GM10248 (cell line): Measurements from ENCODE around the gene PARP1.
A peak's percentile ranks its signal among the peaks of the same experiment; 100 is the strongest.

Experiments used
- CTCF ChIA-PET: fragments of 300-600 bp; sonication (Branson Sonifier 250); formaldehyde crosslinking; extraction: SDS; loops from one replicate; lab custom pipeline; 2021; ENCODE audit warnings: antibody characterized with exemption; lab: Yijun Ruan, JAX
- POLR2A ChIA-PET: fragments of 350-650 bp; sonication (Branson Sonifier 250); formaldehyde crosslinking; extraction: SDS; loops from one replicate; lab custom pipeline; 2020; ENCODE audit warnings: antibody characterized with exemption; lab: Yijun Ruan, JAX
- DNase-seq: peaks from one replicate; pipeline ENCODE4 v3.0.0; 2012; ENCODE audit errors: extremely low spot score
- CTCF ChIP-seq: IDR thresholded peaks from 2 replicates; pipeline ENCODE4 v1.5.1; 2012; ENCODE audit warnings: mild to moderate bottlenecking, low read depth; ENCODE audit errors: extremely low read depth, missing control alignments, control extremely low read depth

PARP1 gene

DNA sequence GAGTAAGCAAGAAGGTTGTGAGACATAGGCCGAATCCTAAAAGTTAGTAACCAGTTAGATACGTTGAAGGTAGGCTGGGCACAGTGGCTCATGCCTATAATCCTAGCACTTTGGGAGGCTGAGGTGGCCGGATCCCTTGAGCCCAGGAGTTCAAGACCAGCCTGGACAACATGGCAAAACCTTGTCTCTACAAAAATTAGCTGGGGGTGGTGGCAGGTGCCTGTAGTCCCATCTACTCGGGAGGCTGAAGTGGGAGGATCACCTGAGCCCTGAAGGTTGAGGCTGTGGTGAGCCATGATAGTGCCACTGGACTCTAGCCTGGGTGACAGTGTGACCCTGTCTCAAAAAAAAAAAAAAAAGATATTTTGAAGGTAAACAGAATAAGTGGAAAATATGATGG, 1.5 kb upstream of the PARP1 start:
- TF ChIP-seq CTCF, result no peak
- POLR2A ChIA-PET, result no interaction called here
- DNase-seq, result no peak
- CTCF ChIA-PET, result interaction anchor here (1.5 to 8.1 kb wide), 5 partner anchors 12 to 285 kb away, joined by 7 to 74 read pairs (median 33); no protein-coding TSS in a partner anchor

DNA sequence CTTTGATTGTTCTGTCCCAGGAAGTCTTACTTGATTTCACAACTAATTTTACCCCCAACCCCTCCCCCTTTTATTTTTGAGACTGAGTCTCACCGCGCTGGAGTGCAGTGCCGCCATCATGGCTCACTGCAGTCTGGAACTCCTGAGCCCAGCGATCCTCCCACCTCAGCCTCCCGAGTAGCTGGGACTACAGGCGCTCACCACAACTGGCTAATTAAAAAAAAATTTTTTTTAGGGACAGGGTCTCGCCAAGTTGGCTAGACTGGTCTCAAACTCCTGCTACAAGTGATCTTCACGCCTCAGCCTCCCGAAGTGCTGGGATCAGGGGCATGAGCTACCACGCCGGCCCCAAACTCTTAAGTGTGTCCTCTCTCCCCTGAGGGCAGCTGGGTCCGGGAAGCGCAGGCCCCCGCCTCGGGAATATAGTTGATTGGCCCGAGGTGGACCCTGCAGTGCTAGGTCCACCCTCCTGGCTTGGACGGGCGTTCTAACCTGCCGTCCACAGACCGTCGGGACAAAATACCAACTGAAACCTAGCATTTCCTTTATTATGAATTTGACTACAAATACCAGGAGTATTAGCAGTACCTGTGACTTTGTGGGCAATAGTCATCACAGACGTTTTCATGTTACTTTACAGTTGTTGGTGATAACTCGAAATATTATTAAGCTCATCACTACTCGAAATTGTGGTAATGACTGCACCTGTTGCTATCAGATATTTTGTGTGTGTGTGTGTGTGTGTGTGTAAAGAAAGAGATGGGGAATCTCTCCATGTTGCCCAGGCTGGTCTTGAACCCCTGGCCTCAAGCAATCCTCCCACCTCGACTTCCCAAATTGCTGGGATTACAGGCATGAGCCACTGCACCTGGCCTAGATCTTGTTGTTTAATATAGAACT, 642 bp upstream of the PARP1 start:
- POLR2A ChIA-PET, result interaction anchor here (0.6 kb wide), 1 partner anchor 440 kb away, joined by 3 read pairs; no protein-coding TSS in a partner anchor
- no peak for DNase-seq
- CTCF ChIA-PET, result interaction anchor here (0.6 to 8.1 kb wide), 40 partner anchors 8 to 470 kb away, joined by 3 to 74 read pairs (median 5); partner anchors contain the start of gene LIN9
- no peak for TF ChIP-seq CTCF

DNA sequence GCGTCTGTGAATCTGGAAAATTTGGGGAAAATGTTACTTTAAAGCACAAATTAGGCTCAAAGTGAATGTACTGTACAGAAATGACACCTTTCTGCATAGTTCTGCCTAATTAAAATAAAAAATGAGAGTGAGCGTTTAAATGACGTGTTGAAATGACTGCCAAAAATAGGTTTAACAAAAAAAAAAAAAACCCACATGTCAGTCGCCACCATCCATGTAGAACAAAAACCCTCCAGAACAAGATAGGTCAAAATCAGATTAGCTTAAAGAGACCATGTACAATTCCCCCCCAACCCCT, 745 bp downstream of the PARP1 start:
- ChIA-PET POLR2A (no interaction called here), CTCF (interaction anchor here (0.9 to 8.1 kb wide), 27 partner anchors 7 to 468 kb away, joined by 3 to 74 read pairs (median 6); no protein-coding TSS in a partner anchor)
- no peak for TF ChIP-seq CTCF
- DNase-seq, result no peak

- CTCF ChIA-PET, result interaction anchor here (1.0 to 8.1 kb wide), 15 partner anchors 9 to 282 kb away, joined by 3 to 74 read pairs (median 9); no protein-coding TSS in a partner anchor
- DNase-seq, result no peak
- TF ChIP-seq CTCF, result no peak
- POLR2A ChIA-PET, result no interaction called here
These were observed 1.5 kb downstream of the PARP1 start for GRCh38 chr1:226406401-226406881.

DNA sequence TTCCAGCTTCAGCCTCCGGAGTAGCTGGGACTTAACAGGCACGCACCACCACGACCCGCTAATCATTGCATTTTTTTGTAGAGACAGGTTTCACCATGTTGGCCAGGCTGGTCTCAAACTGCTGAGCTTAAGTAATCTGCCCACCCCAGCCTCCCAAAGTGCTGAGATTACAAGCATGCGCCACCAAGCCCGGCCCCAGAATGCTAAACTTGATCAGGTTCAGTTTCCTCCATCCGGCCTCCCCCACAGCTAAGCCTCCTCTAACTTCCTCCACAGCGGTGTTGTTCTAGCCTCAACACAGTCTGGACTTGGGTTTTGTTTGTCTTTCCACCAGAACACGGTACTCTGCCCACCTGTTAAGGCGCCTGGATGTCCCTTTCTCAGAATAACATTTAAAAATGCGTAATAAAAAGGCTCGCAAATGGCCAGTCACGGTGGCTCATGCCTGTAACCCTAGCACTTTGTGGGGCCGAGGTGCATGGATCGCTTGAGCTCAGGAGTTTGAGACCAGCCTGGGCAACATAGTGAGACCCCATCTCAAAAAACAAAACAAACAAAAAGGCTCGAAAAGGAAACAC, 2.4 kb downstream of the PARP1 start:
- TF ChIP-seq CTCF, result no peak
- CTCF ChIA-PET, result interaction anchor here (0.9 to 8.1 kb wide), 11 partner anchors 12 to 283 kb away, joined by 3 to 74 read pairs (median 6); no protein-coding TSS in a partner anchor
- POLR2A ChIA-PET, result no interaction called here
- peak; percentile 51 for DNase-seq

DNA sequence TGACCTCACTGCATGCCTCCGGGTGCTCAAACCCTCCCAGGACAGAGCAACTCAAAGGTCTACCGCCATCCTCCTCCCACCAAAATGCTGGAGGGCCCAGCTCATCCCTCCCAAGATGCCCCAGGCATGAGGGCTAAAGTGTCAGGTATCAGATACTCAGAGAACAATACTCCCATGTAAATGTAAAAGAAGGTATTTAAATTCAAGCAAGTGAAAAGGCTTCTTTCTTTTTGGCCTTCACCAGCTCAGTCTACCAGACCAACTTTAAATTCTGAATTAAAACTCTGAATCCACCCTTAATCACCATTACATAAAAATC, 3.0 kb downstream of the PARP1 start:
- DNase-seq, result no peak
- CTCF ChIA-PET, result interaction anchor here (0.9 to 8.1 kb wide), 10 partner anchors 13 to 282 kb away, joined by 3 to 74 read pairs (median 6); no protein-coding TSS in a partner anchor

More for the DNA sequence above, 3.0 kb downstream of the PARP1 start:
- POLR2A ChIA-PET, result no interaction called here
- no peak for TF ChIP-seq CTCF
